Smooth muscle cell (in vitro differentiated cells): ENCODE measurements around the gene TPRN. TPM values are rescaled to one million over a fixed set of nuclear protein-coding genes. Genes with fewer than 3 reads are reported as not detected.
A peak's percentile ranks its signal among the peaks of the same experiment; 100 is the strongest.

Experiments
- DNase-seq: peaks from one replicate; lab custom pipeline; 2025; ENCODE audit not compliant: unreplicated experiment; lab: John Stamatoyannopoulos, UW
- H2AFZ ChIP-seq: fragments of 200-600 bp; sonication (generic); 2 replicates; pipeline ENCODE4 v1.6.0; 2016; ENCODE audit warnings: antibody characterized with exemption, low read depth, mild to moderate bottlenecking
- H3F3A ChIP-seq: fragments of 200-600 bp; sonication (generic); 2 replicates; pipeline ENCODE4 v1.6.0; 2017; ENCODE audit warnings: antibody characterized with exemption, low read depth
- H3K27ac ChIP-seq: fragments of 200-600 bp; sonication (generic); 2 replicates; pipeline ENCODE4 v1.5.1; 2016; ENCODE audit warnings: low read depth, mild to moderate bottlenecking
- H3K27me3 ChIP-seq: fragments of 200-600 bp; sonication (generic); 2 replicates; pipeline ENCODE4 v1.6.1; 2016; ENCODE audit warnings: low read depth, mild to moderate bottlenecking
- H3K36me3 ChIP-seq: fragments of 200-600 bp; sonication (generic); 2 replicates; pipeline ENCODE4 v1.5.1; 2016; ENCODE audit warnings: low read depth
- H3K4me1 ChIP-seq: fragments of 200-600 bp; sonication (generic); 2 replicates; pipeline ENCODE4 v1.5.1; 2016; ENCODE audit warnings: low read depth
- H3K4me2 ChIP-seq: fragments of 200-600 bp; sonication (generic); 2 replicates; pipeline ENCODE4 v1.6.0; 2016; ENCODE audit warnings: mild to moderate bottlenecking
- H3K4me3 ChIP-seq: fragments of 200-600 bp; sonication (generic); 2 replicates; pipeline ENCODE4 v1.5.1; 2016; ENCODE audit warnings: mild to moderate bottlenecking
- H3K79me2 ChIP-seq: fragments of 200-600 bp; sonication (generic); 2 replicates; pipeline ENCODE4 v1.6.0; 2016; ENCODE audit warnings: low read depth, mild to moderate bottlenecking
- H3K9ac ChIP-seq: fragments of 200-600 bp; sonication (generic); 2 replicates; pipeline ENCODE4 v1.6.0; 2016; ENCODE audit warnings: low read depth
- H3K9me3 ChIP-seq: fragments of 200-600 bp; sonication (generic); replicated peaks from 2 replicates; pipeline ENCODE4 v1.5.1; 2016; ENCODE audit warnings: low read depth
- H4K20me1 ChIP-seq: fragments of 200-600 bp; sonication (generic); 2 replicates; pipeline ENCODE4 v1.6.0; 2016; ENCODE audit warnings: low read depth
- CTCF ChIP-seq: fragments of 200-600 bp; sonication (generic); IDR thresholded peaks from 2 replicates; pipeline ENCODE4 v1.5.1; 2017; ENCODE audit warnings: borderline replicate concordance, mild to moderate bottlenecking, antibody characterized with exemption; ENCODE audit not compliant: insufficient read depth, poor library complexity, severe bottlenecking
- WGBS: methylation state at CpG from one replicate; pipeline ENCODE4 v1.1.7; 2016; ENCODE audit warnings: low lambda C conversion rate; 5-methylcytosine and 5-hydroxymethylcytosine counted together
- polyA plus RNA-seq: library from polyadenylated mRNA; unstranded; fragments of >200 nt; fragmentation: Nextera tagmentation; extraction: Ambion mirVana; gene quantifications from 2 replicates; pipeline ENCODE4 v1.2.1, GENCODE V29; 2016
- total RNA-seq: library from RNA; depleted of rRNA; stranded (reverse); fragments of >200 nt; gene quantifications from 2 replicates; pipeline ENCODE4 v1.2.3, GENCODE V29; 2014

Gene TPRN
- total and polyA plus RNA-seq, 2 experiments from 2014 or later: 4.0 to 19.0 TPM

DNA sequence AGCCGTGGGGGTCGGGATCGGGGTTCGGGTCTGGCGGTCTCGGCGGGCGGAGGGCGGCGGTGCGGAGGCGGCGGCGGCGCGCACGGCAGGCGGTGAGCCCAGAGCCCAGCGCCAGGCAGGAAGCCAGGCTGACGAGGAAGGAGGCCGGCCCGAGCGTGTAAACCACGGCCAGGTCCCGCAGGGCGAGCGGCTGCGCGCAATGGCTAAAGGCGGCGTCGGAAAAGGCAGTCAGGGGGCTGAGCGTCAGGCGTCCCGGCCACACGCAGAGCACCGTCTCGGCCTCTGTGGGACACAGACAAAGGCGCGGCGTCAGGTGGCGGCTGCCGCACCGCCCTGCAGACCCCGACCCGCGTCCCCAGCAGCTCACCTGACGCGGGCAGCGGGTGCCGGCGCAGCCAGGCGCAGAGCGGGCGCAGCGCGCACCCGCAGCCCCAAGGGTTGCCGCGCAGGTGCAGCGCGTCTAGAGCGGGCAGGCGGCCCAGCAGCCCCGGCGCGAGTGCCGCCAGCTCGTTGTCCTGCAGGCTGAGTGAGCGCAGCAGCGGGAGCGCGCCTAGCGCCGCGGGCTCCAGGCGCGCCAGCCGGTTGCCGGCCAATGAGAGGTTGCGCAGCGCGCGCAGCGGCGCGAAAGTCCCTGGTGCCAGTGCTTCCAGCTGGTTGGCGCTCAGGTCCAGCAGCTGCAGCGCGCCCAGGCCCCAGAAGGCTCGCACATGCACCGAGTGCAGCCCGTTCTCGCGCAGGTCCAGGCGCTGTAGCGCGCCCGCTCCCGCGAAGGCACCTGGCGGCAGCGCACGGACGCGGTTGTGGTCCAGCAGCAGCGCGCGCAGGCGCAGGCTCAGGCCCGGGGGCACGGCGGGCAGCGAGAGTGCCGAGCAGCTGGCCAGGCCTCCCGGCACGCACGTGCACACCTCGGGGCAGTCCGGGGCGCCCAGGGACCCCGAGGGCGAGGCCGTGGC, 31.4 kb downstream of the TPRN start:
- no peaks in the 10 kb centered on the region for H3K9me3 ChIP-seq
- DNase-seq: no peak
- H3K36me3 ChIP-seq: no peaks in the 10 kb centered on the region
- no peaks in the 10 kb centered on the region for H3K79me2 ChIP-seq
- H2AFZ ChIP-seq: no peak overlapping the region
- H4K20me1 ChIP-seq: no peaks in the 10 kb centered on the region
- peak overlapping the region; percentile 78 for H3K4me2 ChIP-seq
- H3K4me3 ChIP-seq: peak overlapping the region; percentile 24
- H3K27me3 ChIP-seq: peaks cover 83% of the 10 kb centered on the region
- H3K27ac ChIP-seq: no peak overlapping the region
- no peaks in the 10 kb centered on the region for H3K4me1 ChIP-seq
- no peaks in the 10 kb centered on the region for H3F3A ChIP-seq
- H3K9ac ChIP-seq: no peak overlapping the region
- WGBS: 1% methylated on average over 102 of the region's 124 CpGs
- no peak for TF ChIP-seq CTCF

DNA sequence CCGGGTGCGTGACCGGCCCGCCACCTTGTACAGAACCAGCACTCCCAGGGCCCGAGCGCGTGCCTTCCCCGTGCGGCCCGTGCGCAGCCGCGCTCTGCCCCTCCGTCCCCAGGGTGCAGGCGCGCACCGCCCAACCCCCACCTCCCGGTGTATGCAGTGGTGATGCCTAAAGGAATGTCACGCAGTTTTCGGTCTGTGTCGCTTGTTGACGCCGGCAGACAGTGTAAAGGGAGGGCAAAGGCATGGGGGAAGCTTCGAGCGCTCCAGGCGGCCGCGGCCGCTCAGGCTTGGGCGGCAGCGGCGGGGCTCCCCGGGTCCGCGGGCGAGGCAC, 32.0 kb downstream of the TPRN start:
- Histone ChIP-seq H4K20me1 (no peaks in the 10 kb centered on the region), H2AFZ (no peak overlapping the region), H3K27ac (no peak overlapping the region), H3K27me3 (peaks cover 89% of the 10 kb centered on the region), H3K4me1 (no peaks in the 10 kb centered on the region), H3K4me3 (peak overlapping the region; percentile 24), H3K4me2 (peak overlapping the region; percentile 78), H3F3A (no peaks in the 10 kb centered on the region), H3K79me2 (no peaks in the 10 kb centered on the region), H3K9ac (no peak overlapping the region), H3K36me3 (no peaks in the 10 kb centered on the region), H3K9me3 (no peaks in the 10 kb centered on the region)
- no peak for TF ChIP-seq CTCF
- DNase-seq: no peak
- WGBS: 1% methylated on average over 15 of the region's 36 CpGs

DNA sequence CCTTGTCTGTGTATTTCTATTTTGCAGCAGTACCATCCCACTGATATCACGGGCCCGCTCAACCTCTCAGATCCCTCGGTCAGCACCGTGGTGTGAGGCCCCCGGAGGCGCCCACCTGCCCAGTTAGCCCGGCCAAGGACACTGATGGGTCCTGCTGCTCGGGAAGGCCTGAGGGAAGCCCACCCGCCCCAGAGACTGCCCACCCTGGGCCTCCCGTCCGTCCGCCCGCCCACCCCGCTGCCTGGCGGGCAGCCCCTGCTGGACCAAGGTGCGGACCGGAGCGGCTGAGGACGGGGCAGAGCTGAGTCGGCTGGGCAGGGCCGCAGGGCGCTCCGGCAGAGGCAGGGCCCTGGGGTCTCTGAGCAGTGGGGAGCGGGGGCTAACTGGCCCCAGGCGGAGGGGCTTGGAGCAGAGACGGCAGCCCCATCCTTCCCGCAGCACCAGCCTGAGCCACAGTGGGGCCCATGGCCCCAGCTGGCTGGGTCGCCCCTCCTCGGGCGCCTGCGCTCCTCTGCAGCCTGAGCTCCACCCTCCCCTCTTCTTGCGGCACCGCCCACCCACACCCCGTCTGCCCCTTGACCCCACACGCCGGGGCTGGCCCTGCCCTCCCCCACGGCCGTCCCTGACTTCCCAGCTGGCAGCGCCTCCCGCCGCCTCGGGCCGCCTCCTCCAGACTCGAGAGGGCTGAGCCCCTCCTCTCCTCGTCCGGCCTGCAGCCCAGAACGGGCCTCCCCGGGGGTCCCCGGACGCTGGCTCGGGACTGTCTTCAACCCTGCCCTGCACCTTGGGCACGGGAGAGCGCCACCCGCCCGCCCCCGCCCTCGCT, 32.6 kb downstream of the TPRN start:
- 33% methylated on average over 28 of the region's 57 CpGs for WGBS
- Histone ChIP-seq H4K20me1 (no peaks in the 10 kb centered on the region), H3K4me3 (no peak overlapping the region), H3K4me2 (peak overlapping the region; percentile 78), H3K9ac (no peak overlapping the region), H2AFZ (no peak overlapping the region), H3K9me3 (no peaks in the 10 kb centered on the region), H3K27ac (no peak overlapping the region), H3K27me3 (peaks cover 95% of the 10 kb centered on the region), H3K4me1 (no peaks in the 10 kb centered on the region), H3K36me3 (no peaks in the 10 kb centered on the region), H3F3A (no peaks in the 10 kb centered on the region), H3K79me2 (no peaks in the 10 kb centered on the region)
- no peak for TF ChIP-seq CTCF
- no peak for DNase-seq
